HEK293 (cell line): ENCODE data around the gene ANKFN1.

Source experiments
- ATF2 ChIP-seq: fragments of 450-650 bp; formaldehyde crosslinking; IDR thresholded peaks from 2 replicates; pipeline ENCODE4 v1.5.1; 2016; ENCODE audit warnings: missing biosample characterization, missing genetic modification characterization, low read depth
- GLI4 ChIP-seq: fragments of 450-650 bp; formaldehyde crosslinking; IDR thresholded peaks from 2 replicates; pipeline ENCODE4 v1.5.1; 2016; ENCODE audit warnings: missing biosample characterization, missing genetic modification characterization
- TCF7L2 ChIP-seq: IDR thresholded peaks from 2 replicates; pipeline ENCODE4 v1.6.1; 2011; ENCODE audit warnings: low read depth, mild to moderate bottlenecking, inconsistent platforms, low read length, moderate library complexity, borderline replicate concordance

- TF ChIP-seq ATF2 (no peak), GLI4 (tag by site-specific recombination) (no peak), TCF7L2 (no peak)
Observed at GRCh38 chr17:56351675-56352074, 198.4 kb downstream of the ANKFN1 start.
